Caco-2 (cell line): ENCODE measurements around the gene SARS1. TPM values are rescaled to one million over a fixed set of nuclear protein-coding genes. Genes with fewer than 3 reads are reported as not detected.
A peak's percentile ranks its signal among the peaks of the same experiment; 100 is the strongest.
"Not testable (repeated sequence)": the region's sequence is repeated elsewhere in the genome, so short reads cannot be mapped to it uniquely, and the experiment has no call there.

Experiments
- BruUV-seq: library from RNA; stranded (reverse); fragments of 400-500 nt; replicated peaks from 2 replicates; lab custom pipeline; 2021; lab: Mats Ljungman, UMichigan
- CTCF ChIA-PET: fragments of 300-600 bp; sonication (Branson Sonifier 250); formaldehyde crosslinking; loops from one replicate; lab custom pipeline; 2022; ENCODE audit warnings: antibody characterized with exemption; lab: Charles Lee
- POLR2A ChIA-PET: fragments of 300-600 bp; sonication (Branson Sonifier 250); formaldehyde crosslinking; loops from one replicate; lab custom pipeline; 2022; ENCODE audit warnings: antibody characterized with exemption; lab: Charles Lee
- DNase-seq, 2 experiments: peaks; one replicate each; pipeline versions ENCODE4 v3.0.0 to v3.0.0-alpha.2; 2020 to 2022
- H3K27me3 ChIP-seq: replicated peaks from 2 replicates; pipeline ENCODE4 v1.6.0; 2011; ENCODE audit warnings: low read length; ENCODE audit not compliant: control insufficient read depth, insufficient read depth
- H3K36me3 ChIP-seq: 2 replicates; pipeline ENCODE4 v1.5.1; 2011; ENCODE audit warnings: low read length; ENCODE audit not compliant: control insufficient read depth, insufficient read depth
- H3K4me1 ChIP-seq: fragments of 250-450 bp; sonication (Bioruptor Pico); 2 replicates; pipeline ENCODE4 v1.5.1; 2020; ENCODE audit warnings: mild to moderate bottlenecking
- H3K4me3 ChIP-seq: 2 replicates; pipeline ENCODE4 v1.5.1; 2011; ENCODE audit warnings: low read depth, mild to moderate bottlenecking, control low read depth, low read length
- H3K9me3 ChIP-seq: fragments of 250-450 bp; sonication (Bioruptor Pico); 2 replicates; pipeline ENCODE4 v1.5.1; 2020; ENCODE audit warnings: mild to moderate bottlenecking, moderate library complexity
- H3K27ac Mint-ChIP-seq: one replicate; pipeline ENCODE4 v1.8.0; 2022; ENCODE audit warnings: mixed read lengths; ENCODE audit not compliant: unreplicated experiment
- H3K27me3 Mint-ChIP-seq: one replicate; pipeline ENCODE4 v1.8.0; 2022; ENCODE audit warnings: mixed read lengths; ENCODE audit not compliant: insufficient read depth, unreplicated experiment
- H3K36me3 Mint-ChIP-seq: one replicate; pipeline ENCODE4 v1.8.0; 2022; ENCODE audit warnings: mild to moderate bottlenecking, mixed read lengths; ENCODE audit not compliant: insufficient read depth, unreplicated experiment
- H3K4me1 Mint-ChIP-seq: one replicate; pipeline ENCODE4 v1.8.0; 2022; ENCODE audit warnings: low read depth, mixed read lengths; ENCODE audit not compliant: unreplicated experiment
- H3K4me3 Mint-ChIP-seq: one replicate; pipeline ENCODE4 v1.8.0; 2022; ENCODE audit warnings: mild to moderate bottlenecking, moderate library complexity, mixed read lengths; ENCODE audit not compliant: unreplicated experiment
- H3K9me3 Mint-ChIP-seq: one replicate; pipeline ENCODE4 v1.8.0; 2022; ENCODE audit warnings: mixed read lengths; ENCODE audit not compliant: unreplicated experiment
- intact Hi-C: fragments of 100-400 bp; cut with micrococcal nuclease; formaldehyde crosslinking; loops from one replicate; pipeline ENCODE4 v1.10.0; 2022; ENCODE audit not compliant: unreplicated experiment
- total RNA-seq: library from RNA; stranded (reverse); gene quantifications from 2 replicates; pipeline ENCODE4 v1.2.3, GENCODE V29; 2022
- TF ChIP-seq, protein P1 (sequence below), 2 experiments: fragments of 200-600 bp in 1 of 2; IDR thresholded peaks; 1 replicate in 1 of 2; 2 replicates in 1 of 2; pipeline versions ENCODE4 v1.5.1 to v1.8.0; 2011 to 2022; ENCODE audit warnings: antibody characterized with exemption in 1 of 2, control low read depth in 1 of 2, inconsistent platforms in 1 of 2, low read depth in 1 of 2, low read length in 1 of 2, mild to moderate bottlenecking in 1 of 2, moderate library complexity in 1 of 2; ENCODE audit not compliant: insufficient read depth in 1 of 2, severe bottlenecking in 1 of 2, unreplicated experiment in 1 of 2

Gene SARS1
- total RNA-seq, 1 experiment from 2014 or later, result 225 TPM

DNA sequence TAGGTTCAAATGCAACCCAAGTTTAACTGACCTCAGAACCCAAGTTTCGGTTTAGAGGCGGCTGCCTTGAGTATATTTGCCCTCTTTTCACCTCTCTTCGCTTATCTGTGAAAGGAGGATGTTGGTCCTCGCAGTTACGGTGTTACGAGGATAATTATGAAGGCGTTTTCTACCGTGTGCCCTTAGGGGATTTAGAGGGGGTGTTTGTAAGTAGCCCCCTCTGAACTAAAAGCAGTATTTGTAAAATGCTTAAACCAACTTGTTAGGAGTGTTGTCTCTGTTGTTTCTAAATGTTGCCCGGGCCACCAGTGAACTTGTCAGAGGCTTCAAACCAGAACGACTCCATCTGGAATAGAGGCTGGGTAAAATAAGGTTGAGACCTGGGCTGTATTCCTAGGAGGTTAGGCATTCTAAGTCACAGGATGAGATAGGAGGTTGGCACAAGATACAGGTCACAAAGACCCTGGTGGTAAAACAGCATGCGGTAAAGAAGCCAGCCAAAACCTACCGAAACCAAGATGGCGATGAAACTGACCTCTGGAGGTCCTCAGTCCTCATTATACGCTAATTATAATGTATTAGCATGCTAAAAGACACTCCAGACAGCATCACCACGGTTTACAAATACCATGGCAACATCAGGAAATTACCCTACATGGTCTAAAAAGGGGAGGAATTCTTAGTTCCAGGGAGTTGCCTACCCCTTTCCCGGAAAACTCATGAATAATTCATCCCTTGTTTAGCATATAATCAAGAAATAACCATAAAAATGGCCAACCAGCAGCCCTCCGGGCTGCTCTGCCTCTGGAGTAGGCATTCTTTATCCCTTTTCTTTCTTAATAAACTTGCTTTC lies 70.3 kb downstream of the SARS1 start:
- peak overlapping the region; percentile 93 for H3K4me3 Mint-ChIP-seq

DNA sequence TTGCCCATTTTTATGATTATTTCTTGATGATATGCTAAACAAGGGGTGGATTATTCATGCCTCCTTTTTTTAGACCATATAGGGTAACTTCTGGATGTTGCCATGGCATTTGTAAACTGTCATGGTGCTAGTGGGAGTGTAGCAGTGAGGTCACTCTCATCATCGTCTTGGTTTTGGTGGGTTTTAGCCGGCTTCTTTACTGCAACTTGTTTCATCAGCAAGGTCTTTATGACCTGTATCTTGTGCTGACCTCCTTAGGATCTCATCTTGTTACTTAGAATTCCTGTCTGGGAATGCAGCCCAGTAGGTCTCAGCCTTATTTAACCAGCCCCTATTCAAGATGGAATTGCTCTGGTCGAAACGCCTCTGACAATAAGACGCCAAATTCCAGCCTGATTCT lies 73.0 kb downstream of the SARS1 start:
- H3K4me3 Mint-ChIP-seq, H3K27ac Mint-ChIP-seq, BruUV-seq, H3K4me1 ChIP-seq, H3K27me3 ChIP-seq, H3K36me3 Mint-ChIP-seq, POLR2A ChIA-PET, H3K4me3 ChIP-seq, H3K27me3 Mint-ChIP-seq, H3K9me3 Mint-ChIP-seq, intact Hi-C loops, H3K9me3 ChIP-seq, H3K36me3 ChIP-seq, DNase-seq, CTCF ChIA-PET, H3K4me1 Mint-ChIP-seq: not testable (repeated sequence)

More for the DNA sequence above, 70.3 kb downstream of the SARS1 start:
- H3K9me3 Mint-ChIP-seq, result no peaks in the 10 kb centered on the region
- no peaks in the 10 kb centered on the region for H3K4me1 Mint-ChIP-seq
- no peaks in the 10 kb centered on the region for H3K27me3 Mint-ChIP-seq
- DNase-seq, result no peak
- H3K27ac Mint-ChIP-seq, result peak overlapping the region; percentile 84
- CTCF ChIA-PET, result interaction anchor here (1.0 kb wide), 1 partner anchor 184 kb away, joined by 3 read pairs; no protein-coding TSS in a partner anchor
- intact Hi-C loops, result loop anchor here (1.0 kb wide), 1 partner anchor 10 kb away; no protein-coding TSS in a partner anchor
- H3K9me3 ChIP-seq, result no peaks in the 10 kb centered on the region
- H3K4me3 ChIP-seq, result peak overlapping the region; percentile 61
- BruUV-seq, result no TSS peak
- POLR2A ChIA-PET, result no interaction called here
- H3K4me1 ChIP-seq, result peaks cover 5% of the 10 kb centered on the region; the same call in 1 of the 2 replicates
- H3K36me3 ChIP-seq, result no peaks in the 10 kb centered on the region
- TF ChIP-seq, protein P1, sequence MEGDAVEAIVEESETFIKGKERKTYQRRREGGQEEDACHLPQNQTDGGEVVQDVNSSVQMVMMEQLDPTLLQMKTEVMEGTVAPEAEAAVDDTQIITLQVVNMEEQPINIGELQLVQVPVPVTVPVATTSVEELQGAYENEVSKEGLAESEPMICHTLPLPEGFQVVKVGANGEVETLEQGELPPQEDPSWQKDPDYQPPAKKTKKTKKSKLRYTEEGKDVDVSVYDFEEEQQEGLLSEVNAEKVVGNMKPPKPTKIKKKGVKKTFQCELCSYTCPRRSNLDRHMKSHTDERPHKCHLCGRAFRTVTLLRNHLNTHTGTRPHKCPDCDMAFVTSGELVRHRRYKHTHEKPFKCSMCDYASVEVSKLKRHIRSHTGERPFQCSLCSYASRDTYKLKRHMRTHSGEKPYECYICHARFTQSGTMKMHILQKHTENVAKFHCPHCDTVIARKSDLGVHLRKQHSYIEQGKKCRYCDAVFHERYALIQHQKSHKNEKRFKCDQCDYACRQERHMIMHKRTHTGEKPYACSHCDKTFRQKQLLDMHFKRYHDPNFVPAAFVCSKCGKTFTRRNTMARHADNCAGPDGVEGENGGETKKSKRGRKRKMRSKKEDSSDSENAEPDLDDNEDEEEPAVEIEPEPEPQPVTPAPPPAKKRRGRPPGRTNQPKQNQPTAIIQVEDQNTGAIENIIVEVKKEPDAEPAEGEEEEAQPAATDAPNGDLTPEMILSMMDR (IDR thresholded peaks at IDR 0.05; ENCODE audit: insufficient read depth in 1 of 2, low read depth in 1 of 2, low read length in 1 of 2, severe bottlenecking in 1 of 2, unreplicated experiment in 1 of 2), result no peak
- no peaks in the 10 kb centered on the region for H3K27me3 ChIP-seq
- no peaks in the 10 kb centered on the region for H3K36me3 Mint-ChIP-seq

Other genes starting within 250 kb of the SARS1 start
- 3.6 and 3.7 TPM in 2 replicates for gene WDR47, start 171.8 kb upstream of the SARS1 start, total RNA-seq
- 21.9 and 25.1 TPM in 2 replicates for gene TAF13, start 137.9 kb upstream of the SARS1 start, total RNA-seq
- gene TMEM167B, start 123.2 kb upstream of the SARS1 start, total RNA-seq, result 21.8 and 23.5 TPM in 2 replicates
- 0.75 and 1.6 TPM in 2 replicates for gene ELAPOR1, start 99.8 kb upstream of the SARS1 start, total RNA-seq
- 7.0 and 8.3 TPM in 2 replicates for gene CELSR2, start 35.6 kb downstream of the SARS1 start, total RNA-seq
- gene PSRC1, start 69.2 kb downstream of the SARS1 start, total RNA-seq, result 23.9 and 24.9 TPM in 2 replicates
- gene MYBPHL, start 93.1 kb downstream of the SARS1 start, total RNA-seq, result not detected in 2 replicates
- 65.2 and 67.1 TPM in 2 replicates for gene SORT1, start 184.0 kb downstream of the SARS1 start, total RNA-seq
- gene PSMA5, start 212.5 kb downstream of the SARS1 start, total RNA-seq, result 82.7 and 97.8 TPM in 2 replicates